IPS DF 6.9 (cell line): ENCODE results near the gene ZDHHC20.

Source experiments
- DNase-seq: peaks from one replicate; pipeline ENCODE4 v3.0.0-alpha.2; 2013; ENCODE audit warnings: low read depth, low spot score
- H3K27ac ChIP-seq: one replicate; pipeline ENCODE4 v1.5.1; 2013; ENCODE audit warnings: low read length, control low read depth
- H3K27me3 ChIP-seq: 2 replicates; pipeline ENCODE4 v1.6.1; 2013; ENCODE audit warnings: mild to moderate bottlenecking, low read length; ENCODE audit not compliant: control insufficient read depth, insufficient read depth
- H3K36me3 ChIP-seq: 2 replicates; pipeline ENCODE4 v1.6.1; 2013; ENCODE audit warnings: low read length; ENCODE audit not compliant: control insufficient read depth, insufficient read depth
- H3K4me1 ChIP-seq: 2 replicates; pipeline ENCODE4 v1.6.1; 2013; ENCODE audit warnings: low read length; ENCODE audit not compliant: control insufficient read depth, insufficient read depth
- H3K4me3 ChIP-seq: 2 replicates; pipeline ENCODE4 v1.5.1; 2013; ENCODE audit warnings: mild to moderate bottlenecking, low read length
- H3K9me3 ChIP-seq: 2 replicates; pipeline ENCODE4 v1.6.1; 2013; ENCODE audit warnings: low read length, inconsistent platforms; ENCODE audit not compliant: control insufficient read depth, insufficient read depth
- WGBS: extraction: QIAGEN DNeasy Blood & Tissue Kit; methylation state at CpG from one replicate; pipeline ENCODE4 v1.1.7; 2013; ENCODE audit warnings: mixed read lengths, missing lambda C conversion rate; ENCODE audit not compliant: insufficient read length, insufficient coverage; 5-methylcytosine and 5-hydroxymethylcytosine counted together

Gene ZDHHC20

GRCh38 chr13:21466527-21466926 is 7.4 kb upstream of the ZDHHC20 start:
- no peak overlapping the region for H3K27ac ChIP-seq
- no peaks in the 10 kb centered on the region for H3K27me3 ChIP-seq
- H3K4me1 ChIP-seq = no peaks in the 10 kb centered on the region
- DNase-seq = no peak
- H3K9me3 ChIP-seq = no peaks in the 10 kb centered on the region
- no CpG with 5 or more reads among the region's 7 CpGs for WGBS
- no peaks in the 10 kb centered on the region for H3K36me3 ChIP-seq
- H3K4me3 ChIP-seq = no peak overlapping the region

- Histone ChIP-seq H3K4me3 (no peak overlapping the region), H3K27ac (no peak overlapping the region), H3K9me3 (no peaks in the 10 kb centered on the region), H3K4me1 (no peaks in the 10 kb centered on the region), H3K27me3 (no peaks in the 10 kb centered on the region), H3K36me3 (no peaks in the 10 kb centered on the region)
- no peak for DNase-seq
- no CpG with 5 or more reads among the region's 9 CpGs for WGBS
Measured at GRCh38 chr13:21465710-21466160, 6.6 kb upstream of the ZDHHC20 start.

GRCh38 chr13:21463424-21463823 is 4.3 kb upstream of the ZDHHC20 start:
- Histone ChIP-seq H3K4me1 (no peaks in the 10 kb centered on the region), H3K9me3 (no peaks in the 10 kb centered on the region), H3K4me3 (no peak overlapping the region), H3K27me3 (no peaks in the 10 kb centered on the region), H3K27ac (no peak overlapping the region), H3K36me3 (no peaks in the 10 kb centered on the region)
- DNase-seq = no peak

GRCh38 chr13:21461131-21461530 is 2.0 kb upstream of the ZDHHC20 start:
- H3K9me3 ChIP-seq = no peaks in the 10 kb centered on the region
- H3K4me3 ChIP-seq = no peak overlapping the region
- no peaks in the 10 kb centered on the region for H3K4me1 ChIP-seq
- H3K27me3 ChIP-seq = no peaks in the 10 kb centered on the region
- no peak overlapping the region for H3K27ac ChIP-seq
- DNase-seq = no peak
- no peaks in the 10 kb centered on the region for H3K36me3 ChIP-seq
- WGBS = no CpG with 5 or more reads among the region's 3 CpGs

- no peaks in the 10 kb centered on the region for H3K27me3 ChIP-seq
- H3K4me1 ChIP-seq = no peaks in the 10 kb centered on the region
- H3K9me3 ChIP-seq = no peaks in the 10 kb centered on the region
- H3K36me3 ChIP-seq = no peaks in the 10 kb centered on the region
- no peak for DNase-seq
- H3K4me3 ChIP-seq = peak overlapping the region; percentile 96
- no CpG with 5 or more reads among the region's 16 CpGs for WGBS
- H3K27ac ChIP-seq = no peak overlapping the region
Measured at GRCh38 chr13:21458451-21458812, 671 bp downstream of the ZDHHC20 start.

GRCh38 chr13:21453387-21454081 is 5.6 kb downstream of the ZDHHC20 start:
- DNase-seq = no peak
- WGBS = no CpG with 5 or more reads among the region's 6 CpGs
- Histone ChIP-seq H3K36me3 (no peaks in the 10 kb centered on the region), H3K4me3 (no peak overlapping the region), H3K9me3 (no peaks in the 10 kb centered on the region), H3K27me3 (no peaks in the 10 kb centered on the region), H3K4me1 (no peaks in the 10 kb centered on the region), H3K27ac (no peak overlapping the region)

GRCh38 chr13:21450936-21451335 is 8.2 kb downstream of the ZDHHC20 start:
- Histone ChIP-seq H3K27me3 (no peaks in the 10 kb centered on the region), H3K36me3 (no peaks in the 10 kb centered on the region), H3K9me3 (no peaks in the 10 kb centered on the region), H3K4me1 (no peaks in the 10 kb centered on the region), H3K4me3 (no peak overlapping the region), H3K27ac (no peak overlapping the region)
- no peak for DNase-seq
- no CpG with 5 or more reads among the region's 3 CpGs for WGBS

- no peaks in the 10 kb centered on the region for H3K4me1 ChIP-seq
- no peak overlapping the region for H3K4me3 ChIP-seq
- H3K27me3 ChIP-seq = no peaks in the 10 kb centered on the region
- no CpG with 5 or more reads among the region's 2 CpGs for WGBS
- DNase-seq = no peak
- H3K9me3 ChIP-seq = no peaks in the 10 kb centered on the region
- H3K36me3 ChIP-seq = no peaks in the 10 kb centered on the region
- no peak overlapping the region for H3K27ac ChIP-seq
Measured at GRCh38 chr13:21446656-21447055, 12.4 kb downstream of the ZDHHC20 start.

GRCh38 chr13:21445759-21446158 is 13.3 kb downstream of the ZDHHC20 start:
- Histone ChIP-seq H3K9me3 (no peaks in the 10 kb centered on the region), H3K27ac (no peak overlapping the region), H3K4me3 (no peak overlapping the region), H3K4me1 (no peaks in the 10 kb centered on the region), H3K36me3 (no peaks in the 10 kb centered on the region), H3K27me3 (no peaks in the 10 kb centered on the region)
- no CpG with 5 or more reads among the region's 6 CpGs for WGBS
- DNase-seq = no peak

GRCh38 chr13:21443171-21443570 is 15.9 kb downstream of the ZDHHC20 start:
- Histone ChIP-seq H3K36me3 (no peaks in the 10 kb centered on the region), H3K27me3 (no peaks in the 10 kb centered on the region), H3K4me3 (no peak overlapping the region), H3K4me1 (no peaks in the 10 kb centered on the region), H3K9me3 (no peaks in the 10 kb centered on the region), H3K27ac (no peak overlapping the region)
- no peak for DNase-seq
- WGBS = no CpG with 5 or more reads among the region's 1 CpG

GRCh38 chr13:21436582-21436981 is 22.5 kb downstream of the ZDHHC20 start:
- Histone ChIP-seq H3K36me3 (no peaks in the 10 kb centered on the region), H3K27ac (no peak overlapping the region), H3K4me3 (no peak overlapping the region), H3K27me3 (no peaks in the 10 kb centered on the region), H3K9me3 (no peaks in the 10 kb centered on the region), H3K4me1 (no peaks in the 10 kb centered on the region)
- no peak for DNase-seq
- no CpG with 5 or more reads among the region's 6 CpGs for WGBS
